H1 (cell line): ENCODE data around the gene CTDP1. TPM values are rescaled to one million over a fixed set of nuclear protein-coding genes. Genes with fewer than 3 reads are reported as not detected.

Experiments used
- RAD21 ChIP-seq, 2 experiments: IDR thresholded peaks in 1 of 2; conservative IDR thresholded peaks in 1 of 2; 2 replicates each; pipeline ENCODE4 v1.6.1; 2011; ENCODE audit warnings: low read depth in 2 of 2, low read length in 2 of 2, improper control_type of control experiment in 1 of 2, inconsistent platforms in 1 of 2, mild to moderate bottlenecking in 1 of 2, moderate library complexity in 1 of 2
- polyA plus RNA-seq, 7 experiments: library from polyadenylated mRNA; depleted of rRNA in 3 of 7; stranded (reverse) in 5 of 7; unstranded in 2 of 7; fragments of >200 nt in 5 of 7; fragments of 200-250 nt in 2 of 7; gene quantifications; 1 replicate in 5 of 7; 2 replicates in 1 of 7; 4 replicates in 1 of 7; pipeline versions ENCODE4 v1.2.1 to v1.2.3, GENCODE V29; 2011 to 2013; ENCODE audit warnings: missing spikeins in 2 of 7, mixed read lengths in 2 of 7
- total RNA-seq: library from RNA; stranded (reverse); fragmentation: NEBNext Ultra II Directional; extraction: Animal tissue kit (Norgen Biotek cat#: 25700); gene quantifications from 2 replicates; pipeline ENCODE4 v1.2.1, GENCODE V29; 2021

The CTDP1 gene
- total and polyA plus RNA-seq, 2 of the 8 experiments (the other 6 are each of a cell fraction or from before 2014, with no cell fraction given) = 16.6 to 37.0 TPM

- peak in 1 of 2 experiments; percentile 44; a peak in 2 of 4 replicates for TF ChIP-seq RAD21 (IDR thresholded peaks at IDR 0.05 in 1 of 2, conservative IDR thresholded peaks at IDR 0.05 in 1 of 2; ENCODE audit: low read depth in 2 of 2, low read length in 2 of 2)
These were observed 103.1 kb downstream of the CTDP1 start (continued) for GRCh38 chr18:79782566-79783308.
